PC-9 (cell line): ENCODE results near the gene KLRF1. TPM values are rescaled to one million over a fixed set of nuclear protein-coding genes. Genes with fewer than 3 reads are reported as not detected.

ENCODE experiments used
- BruUV-seq: library from RNA; stranded (reverse); fragments of 400-500 nt; replicated peaks from 2 replicates; lab custom pipeline; 2021; lab: Mats Ljungman, UMichigan
- CTCF ChIA-PET: fragments of 300-600 bp; sonication (Branson Sonifier 250); formaldehyde crosslinking; loops from one replicate; lab custom pipeline; 2022; ENCODE audit warnings: antibody characterized with exemption; lab: Charles Lee
- POLR2A ChIA-PET: fragments of 300-600 bp; sonication (Branson Sonifier 250); formaldehyde crosslinking; loops from one replicate; lab custom pipeline; 2022; ENCODE audit warnings: antibody characterized with exemption; ENCODE audit not compliant: unreplicated experiment; lab: Charles Lee
- DNase-seq, 2 experiments: peaks; one replicate each; pipeline versions ENCODE4 v3.0.0 to v3.0.0-alpha.2; 2015 to 2022; ENCODE audit warnings: mixed read lengths in 1 of 2
- H2AFZ ChIP-seq: fragments of 200-600 bp; sonication (generic); 2 replicates; pipeline ENCODE4 v1.8.1; 2017; ENCODE audit warnings: antibody characterized with exemption
- H3F3A ChIP-seq: fragments of 200-600 bp; sonication (generic); 2 replicates; pipeline ENCODE4 v1.8.1; 2017; ENCODE audit warnings: antibody characterized with exemption, mild to moderate bottlenecking, low read depth; ENCODE audit not compliant: insufficient read depth
- H3K27ac ChIP-seq: fragments of 200-600 bp; sonication (generic); 2 replicates; pipeline ENCODE4 v1.6.1; 2016; ENCODE audit warnings: mixed run types
- H3K27me3 ChIP-seq: fragments of 200-600 bp; sonication (generic); 2 replicates; pipeline ENCODE4 v1.6.1; 2016; ENCODE audit warnings: low read depth, mixed run types; ENCODE audit not compliant: insufficient read depth
- H3K36me3 ChIP-seq: fragments of 200-600 bp; sonication (generic); 2 replicates; pipeline ENCODE4 v1.6.1; 2016; ENCODE audit warnings: low read depth, mixed run types
- H3K4me1 ChIP-seq: fragments of 200-600 bp; sonication (generic); replicated peaks from 2 replicates; pipeline ENCODE4 v1.6.1; 2016; ENCODE audit warnings: mixed run types; ENCODE audit not compliant: insufficient read depth
- H3K4me2 ChIP-seq: fragments of 200-600 bp; sonication (generic); 2 replicates; pipeline ENCODE4 v1.6.1; 2017; ENCODE audit warnings: mixed run types
- H3K4me3 ChIP-seq: fragments of 200-600 bp; sonication (generic); 2 replicates; pipeline ENCODE4 v1.6.1; 2016; ENCODE audit warnings: mixed run types
- H3K79me2 ChIP-seq: fragments of 200-600 bp; sonication (generic); 2 replicates; pipeline ENCODE4 v1.6.1; 2017; ENCODE audit warnings: low read depth, mixed run types
- H3K9me2 ChIP-seq: fragments of 200-600 bp; sonication (generic); 2 replicates; pipeline ENCODE4 v1.8.1; 2017; ENCODE audit warnings: mild to moderate bottlenecking; ENCODE audit not compliant: insufficient read depth
- H3K9me3 ChIP-seq: fragments of 200-600 bp; sonication (generic); 2 replicates; pipeline ENCODE4 v1.8.1; 2016; ENCODE audit warnings: low read depth; ENCODE audit not compliant: insufficient read depth
- H4K20me1 ChIP-seq: fragments of 200-600 bp; sonication (generic); 2 replicates; pipeline ENCODE4 v1.8.1; 2017; ENCODE audit not compliant: insufficient read depth
- EZH2 ChIP-seq: fragments of 200-600 bp; sonication (generic); IDR thresholded peaks from 2 replicates; pipeline ENCODE4 v1.8.0; 2017; ENCODE audit warnings: antibody characterized with exemption, low read depth
- intact Hi-C: fragments of 100-400 bp; cut with micrococcal nuclease; formaldehyde crosslinking; loops from one replicate; pipeline ENCODE4 v1.10.0; 2022; ENCODE audit not compliant: unreplicated experiment
- total RNA-seq: library from RNA; stranded (reverse); gene quantifications from 2 replicates; pipeline ENCODE4 v1.2.3, GENCODE V29; 2021
- TF ChIP-seq, protein P1 (sequence below): fragments of 200-600 bp; sonication (generic); conservative IDR thresholded peaks from 2 replicates; pipeline ENCODE4 v1.6.1; 2017; ENCODE audit warnings: mixed run types, antibody characterized with exemption, mild to moderate bottlenecking, moderate library complexity

The KLRF1 gene
- total RNA-seq, 1 experiment from 2014 or later = not detected

DNA sequence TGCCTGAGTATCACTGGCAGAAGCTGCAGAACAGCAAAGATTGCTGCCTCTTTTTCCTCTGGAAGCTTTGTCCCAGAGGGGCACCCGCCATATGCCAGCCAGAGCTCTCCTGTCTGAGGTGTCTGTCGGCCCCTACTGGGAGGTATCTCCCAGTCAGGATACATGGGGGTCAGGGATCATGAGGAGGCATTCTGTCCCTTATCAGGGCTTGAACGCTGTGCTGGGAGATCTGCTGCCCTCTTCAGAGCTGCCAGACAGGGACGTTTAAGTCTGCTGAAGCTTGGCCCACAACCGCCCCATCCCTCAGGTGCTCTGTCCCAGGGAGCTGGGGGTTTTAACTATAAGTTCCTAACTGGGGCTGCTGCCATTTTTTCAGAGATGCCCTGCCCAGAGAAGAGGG is 21.6 kb downstream of the KLRF1 start:
- H3K9me3 ChIP-seq = no peaks in the 10 kb centered on the region

DNA sequence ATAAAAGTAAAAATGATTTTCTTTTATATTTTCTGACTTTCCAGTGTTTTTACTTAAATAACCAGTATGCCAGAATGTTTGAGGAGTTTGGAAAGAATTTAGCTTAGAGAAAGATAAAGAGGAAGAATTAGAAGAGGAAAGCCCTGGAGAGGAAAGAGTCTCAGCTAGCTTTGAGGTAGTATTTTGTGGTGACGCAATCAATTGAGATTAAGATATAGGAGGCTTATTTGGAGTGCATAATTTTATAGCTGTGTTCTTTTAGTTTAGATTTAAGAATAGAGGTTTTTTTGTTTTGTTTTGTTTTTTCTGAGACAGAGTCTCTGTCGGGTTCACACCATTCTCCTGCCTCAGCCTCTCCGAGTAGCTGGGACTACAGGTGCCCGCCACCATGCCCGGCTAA is 23.8 kb downstream of the KLRF1 start:
- Histone ChIP-seq H3K4me3 (no peak overlapping the region), H3K27ac (no peak overlapping the region), H3K27me3 (no peaks in the 10 kb centered on the region), H3K4me2 (no peak overlapping the region), H3K79me2 (no peaks in the 10 kb centered on the region), H4K20me1 (no peaks in the 10 kb centered on the region), H3K36me3 (no peaks in the 10 kb centered on the region), H3K9me2 (no peaks in the 10 kb centered on the region), H3F3A (no peaks in the 10 kb centered on the region), H2AFZ (no peak overlapping the region), H3K9me3 (no peaks in the 10 kb centered on the region), H3K4me1 (no peaks in the 10 kb centered on the region)
- intact Hi-C loops = no loop called here
- TF ChIP-seq, protein P1, sequence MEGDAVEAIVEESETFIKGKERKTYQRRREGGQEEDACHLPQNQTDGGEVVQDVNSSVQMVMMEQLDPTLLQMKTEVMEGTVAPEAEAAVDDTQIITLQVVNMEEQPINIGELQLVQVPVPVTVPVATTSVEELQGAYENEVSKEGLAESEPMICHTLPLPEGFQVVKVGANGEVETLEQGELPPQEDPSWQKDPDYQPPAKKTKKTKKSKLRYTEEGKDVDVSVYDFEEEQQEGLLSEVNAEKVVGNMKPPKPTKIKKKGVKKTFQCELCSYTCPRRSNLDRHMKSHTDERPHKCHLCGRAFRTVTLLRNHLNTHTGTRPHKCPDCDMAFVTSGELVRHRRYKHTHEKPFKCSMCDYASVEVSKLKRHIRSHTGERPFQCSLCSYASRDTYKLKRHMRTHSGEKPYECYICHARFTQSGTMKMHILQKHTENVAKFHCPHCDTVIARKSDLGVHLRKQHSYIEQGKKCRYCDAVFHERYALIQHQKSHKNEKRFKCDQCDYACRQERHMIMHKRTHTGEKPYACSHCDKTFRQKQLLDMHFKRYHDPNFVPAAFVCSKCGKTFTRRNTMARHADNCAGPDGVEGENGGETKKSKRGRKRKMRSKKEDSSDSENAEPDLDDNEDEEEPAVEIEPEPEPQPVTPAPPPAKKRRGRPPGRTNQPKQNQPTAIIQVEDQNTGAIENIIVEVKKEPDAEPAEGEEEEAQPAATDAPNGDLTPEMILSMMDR = no peak
- TF ChIP-seq EZH2 = no peak
- ChIA-PET CTCF (interaction anchor here (0.7 kb wide), 1 partner anchor 1715 kb away, joined by 5 read pairs; no protein-coding TSS in a partner anchor), POLR2A (no interaction called here)
- DNase-seq = no peak
- no TSS peak for BruUV-seq

More for the DNA sequence above, 21.6 kb downstream of the KLRF1 start:
- Histone ChIP-seq H3K9me2 (no peaks in the 10 kb centered on the region), H3K36me3 (no peaks in the 10 kb centered on the region), H3K4me1 (no peaks in the 10 kb centered on the region), H2AFZ (no peak overlapping the region), H3K79me2 (no peaks in the 10 kb centered on the region), H3F3A (no peaks in the 10 kb centered on the region), H3K4me2 (no peak overlapping the region), H4K20me1 (no peaks in the 10 kb centered on the region), H3K27ac (no peak overlapping the region), H3K27me3 (no peaks in the 10 kb centered on the region), H3K4me3 (no peak overlapping the region)
- BruUV-seq = no TSS peak
- TF ChIP-seq EZH2 = no peak
- TF ChIP-seq, protein P1 = no peak
- ChIA-PET POLR2A (no interaction called here), CTCF (no interaction called here)
- no peak for DNase-seq
- intact Hi-C loops = no loop called here

DNA sequence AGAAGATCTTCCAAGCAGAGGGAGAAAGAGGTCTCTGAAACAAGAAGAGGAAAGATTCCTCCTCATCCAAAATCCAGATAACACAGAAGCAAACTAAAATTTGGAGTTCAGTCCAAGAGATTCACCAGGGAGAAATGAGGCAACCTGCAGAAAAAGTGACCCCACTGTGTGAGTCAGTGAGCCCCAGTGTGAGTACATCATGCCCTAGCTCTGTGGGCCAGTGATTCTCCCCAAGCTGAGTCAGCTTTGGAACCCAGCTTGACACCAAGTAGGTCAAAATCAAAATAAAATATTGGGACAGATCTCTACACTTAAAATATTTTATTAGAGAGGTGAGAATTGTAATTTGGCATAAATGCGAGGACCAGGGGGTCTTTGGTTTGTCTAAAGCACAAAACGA is 24.6 kb downstream of the KLRF1 start:
- no peaks in the 10 kb centered on the region for H3K4me1 ChIP-seq
- ChIA-PET POLR2A (no interaction called here), CTCF (no interaction called here)
- TF ChIP-seq, protein P1 = no peak
- TF ChIP-seq EZH2 = no peak
- no peaks in the 10 kb centered on the region for H3K36me3 ChIP-seq
- no TSS peak for BruUV-seq
- H3K4me2 ChIP-seq = no peak overlapping the region
- no peak overlapping the region for H2AFZ ChIP-seq
- no peaks in the 10 kb centered on the region for H3F3A ChIP-seq
- no peaks in the 10 kb centered on the region for H3K9me3 ChIP-seq
- no peak overlapping the region for H3K27ac ChIP-seq
- H3K9me2 ChIP-seq = no peaks in the 10 kb centered on the region
- no peaks in the 10 kb centered on the region for H3K79me2 ChIP-seq
- intact Hi-C loops = no loop called here
- no peaks in the 10 kb centered on the region for H3K27me3 ChIP-seq
- no peak for DNase-seq
- H3K4me3 ChIP-seq = no peak overlapping the region
- no peaks in the 10 kb centered on the region for H4K20me1 ChIP-seq
